OCI-M2 (cell line): ENCODE results near the gene ZFR.
"Not testable (repeated sequence)": the region's sequence is repeated elsewhere in the genome, so short reads cannot be mapped to it uniquely, and the experiment has no call there.

Experiments used
- DNase-seq: peaks from one replicate; lab custom pipeline; 2025; ENCODE audit not compliant: unreplicated experiment; lab: John Stamatoyannopoulos, UW

ZFR gene

GRCh38 chr5:32452316-32452715 is 7.8 kb upstream of the ZFR start:
- not testable (repeated sequence) for DNase-seq

GRCh38 chr5:32450952-32451351 is 6.4 kb upstream of the ZFR start:
- no peak for DNase-seq

- DNase-seq = no peak
Measured at GRCh38 chr5:32449262-32449661, 4.7 kb upstream of the ZFR start.

GRCh38 chr5:32446630-32447029 is 2.1 kb upstream of the ZFR start:
- no peak for DNase-seq

- no peak for DNase-seq
Measured at GRCh38 chr5:32445831-32446614, 1.5 kb upstream of the ZFR start.

- DNase-seq = no peak
Measured at GRCh38 chr5:32445287-32445758, 783 bp upstream of the ZFR start.

- no peak for DNase-seq
Measured at GRCh38 chr5:32443541-32444430, 754 bp downstream of the ZFR start.

- no peak for DNase-seq
Measured at GRCh38 chr5:32443145-32443540, 1.4 kb downstream of the ZFR start.

GRCh38 chr5:32439086-32439642 is 5.4 kb downstream of the ZFR start:
- DNase-seq = no peak

- no peak for DNase-seq
Measured at GRCh38 chr5:32436553-32437242, 7.8 kb downstream of the ZFR start.

GRCh38 chr5:32435383-32435782 is 9.2 kb downstream of the ZFR start:
- DNase-seq = no peak

- DNase-seq = no peak
Measured at GRCh38 chr5:32434221-32434620, 10.3 kb downstream of the ZFR start.

GRCh38 chr5:32432633-32433032 is 11.9 kb downstream of the ZFR start:
- no peak for DNase-seq

GRCh38 chr5:32430825-32431224 is 13.7 kb downstream of the ZFR start:
- not testable (repeated sequence) for DNase-seq

- DNase-seq = no peak
Measured at GRCh38 chr5:32428426-32428825, 16.1 kb downstream of the ZFR start.

GRCh38 chr5:32426440-32427151 is 17.9 kb downstream of the ZFR start:
- no peak for DNase-seq

- DNase-seq = no peak
Measured at GRCh38 chr5:32422697-32423096, 21.8 kb downstream of the ZFR start.

- DNase-seq = no peak
Measured at GRCh38 chr5:32421075-32421474, 23.5 kb downstream of the ZFR start.

- DNase-seq = no peak
Measured at GRCh38 chr5:32420506-32420905, 24.0 kb downstream of the ZFR start.

GRCh38 chr5:32419791-32420190 is 24.7 kb downstream of the ZFR start:
- DNase-seq = no peak
